ENCODE data around the gene RBP5.

The RBP5 gene

GRCh38 chr12:7117670-7118069 lies 11.0 kb downstream of the RBP5 start:
- Histone ChIP-seq H3K27me3 (ENCODE audit: low read depth, low read length) (no peaks in the 10 kb centered on the region), H2AFZ (ENCODE audit: low read depth, low read length) (no peak overlapping the region), H3K27ac (ENCODE audit: low read length) (no peak overlapping the region), H3K4me3 (ENCODE audit: low read length) (no peak overlapping the region), H4K20me1 (ENCODE audit: insufficient read depth, low read length) (no peaks in the 10 kb centered on the region), H3K4me2 (ENCODE audit: low read length) (no peak overlapping the region), H3K36me3 (replicated peaks; ENCODE audit: low read depth, low read length) (no peaks in the 10 kb centered on the region), H3K4me1 (ENCODE audit: low read length) (no peaks in the 10 kb centered on the region), H3K9me3 (ENCODE audit: insufficient read depth, low read length) (no peaks in the 10 kb centered on the region), H3K9ac (ENCODE audit: low read length) (no peak overlapping the region), H3K79me2 (ENCODE audit: low read length) (no peaks in the 10 kb centered on the region)
- TF ChIP-seq EZH2phosphoT487 (IDR thresholded peaks at IDR 0.05; ENCODE audit: low read depth) = no peak
- TF ChIP-seq, protein P1, sequence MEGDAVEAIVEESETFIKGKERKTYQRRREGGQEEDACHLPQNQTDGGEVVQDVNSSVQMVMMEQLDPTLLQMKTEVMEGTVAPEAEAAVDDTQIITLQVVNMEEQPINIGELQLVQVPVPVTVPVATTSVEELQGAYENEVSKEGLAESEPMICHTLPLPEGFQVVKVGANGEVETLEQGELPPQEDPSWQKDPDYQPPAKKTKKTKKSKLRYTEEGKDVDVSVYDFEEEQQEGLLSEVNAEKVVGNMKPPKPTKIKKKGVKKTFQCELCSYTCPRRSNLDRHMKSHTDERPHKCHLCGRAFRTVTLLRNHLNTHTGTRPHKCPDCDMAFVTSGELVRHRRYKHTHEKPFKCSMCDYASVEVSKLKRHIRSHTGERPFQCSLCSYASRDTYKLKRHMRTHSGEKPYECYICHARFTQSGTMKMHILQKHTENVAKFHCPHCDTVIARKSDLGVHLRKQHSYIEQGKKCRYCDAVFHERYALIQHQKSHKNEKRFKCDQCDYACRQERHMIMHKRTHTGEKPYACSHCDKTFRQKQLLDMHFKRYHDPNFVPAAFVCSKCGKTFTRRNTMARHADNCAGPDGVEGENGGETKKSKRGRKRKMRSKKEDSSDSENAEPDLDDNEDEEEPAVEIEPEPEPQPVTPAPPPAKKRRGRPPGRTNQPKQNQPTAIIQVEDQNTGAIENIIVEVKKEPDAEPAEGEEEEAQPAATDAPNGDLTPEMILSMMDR (IDR thresholded peaks at IDR 0.05; ENCODE audit: low read depth, low read length) = no peak

DNA sequence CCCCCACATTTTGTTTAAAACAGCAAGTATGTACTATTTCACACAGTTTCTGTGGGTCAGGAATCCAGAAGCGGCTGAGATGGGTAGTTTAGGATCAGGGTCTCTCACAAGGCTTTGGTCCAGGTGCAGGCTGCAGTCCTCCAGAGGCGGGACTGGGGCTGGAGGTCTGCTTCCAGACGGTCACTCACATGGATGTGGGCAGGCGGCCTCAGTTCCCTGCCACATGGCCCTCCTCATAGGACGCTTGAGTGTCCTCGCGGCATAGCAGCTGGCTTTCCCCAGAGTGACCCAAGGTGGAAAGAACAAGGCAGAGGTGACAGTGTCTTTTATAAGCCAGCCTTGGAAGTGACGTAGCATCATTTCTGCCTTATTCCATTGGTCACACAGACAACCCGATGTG lies 11.8 kb downstream of the RBP5 start:
- H3K27me3 ChIP-seq (ENCODE audit: low read depth, low read length) = no peaks in the 10 kb centered on the region
- no peaks in the 10 kb centered on the region for H3K79me2 ChIP-seq (ENCODE audit: low read length)
- H2AFZ ChIP-seq (ENCODE audit: low read depth, low read length) = no peak overlapping the region
- no peaks in the 10 kb centered on the region for H3K4me1 ChIP-seq (ENCODE audit: low read length)
- H4K20me1 ChIP-seq (ENCODE audit: insufficient read depth, low read length) = no peaks in the 10 kb centered on the region
- H3K9me3 ChIP-seq (ENCODE audit: insufficient read depth, low read length) = no peaks in the 10 kb centered on the region
- H3K4me2 ChIP-seq (ENCODE audit: low read length) = no peak overlapping the region
- no peak overlapping the region for H3K27ac ChIP-seq (ENCODE audit: low read length)
- no peak overlapping the region for H3K4me3 ChIP-seq (ENCODE audit: low read length)
- no peak overlapping the region for H3K9ac ChIP-seq (ENCODE audit: low read length)
- H3K36me3 ChIP-seq (replicated peaks; ENCODE audit: low read depth, low read length) = no peaks in the 10 kb centered on the region
- TF ChIP-seq, protein P1 (IDR thresholded peaks at IDR 0.05; ENCODE audit: low read depth, low read length) = no peak
- TF ChIP-seq EZH2phosphoT487 (IDR thresholded peaks at IDR 0.05; ENCODE audit: low read depth) = no peak

- no peak overlapping the region for H3K4me2 ChIP-seq (ENCODE audit: low read length)
- H3K4me1 ChIP-seq (ENCODE audit: low read length) = no peaks in the 10 kb centered on the region
- H4K20me1 ChIP-seq (ENCODE audit: insufficient read depth, low read length) = no peaks in the 10 kb centered on the region
- H3K79me2 ChIP-seq (ENCODE audit: low read length) = no peaks in the 10 kb centered on the region
- H3K27ac ChIP-seq (ENCODE audit: low read length) = no peak overlapping the region
- TF ChIP-seq EZH2phosphoT487 (IDR thresholded peaks at IDR 0.05; ENCODE audit: low read depth) = no peak
- TF ChIP-seq, protein P1 (IDR thresholded peaks at IDR 0.05; ENCODE audit: low read depth, low read length) = no peak
- no peak overlapping the region for H3K4me3 ChIP-seq (ENCODE audit: low read length)
- no peaks in the 10 kb centered on the region for H3K36me3 ChIP-seq (replicated peaks; ENCODE audit: low read depth, low read length)
- H3K9ac ChIP-seq (ENCODE audit: low read length) = no peak overlapping the region
- no peaks in the 10 kb centered on the region for H3K27me3 ChIP-seq (ENCODE audit: low read depth, low read length)
- H2AFZ ChIP-seq (ENCODE audit: low read depth, low read length) = no peak overlapping the region
- H3K9me3 ChIP-seq (ENCODE audit: insufficient read depth, low read length) = no peaks in the 10 kb centered on the region
Measured at GRCh38 chr12:7116196-7116595, 12.5 kb downstream of the RBP5 start.

DNA sequence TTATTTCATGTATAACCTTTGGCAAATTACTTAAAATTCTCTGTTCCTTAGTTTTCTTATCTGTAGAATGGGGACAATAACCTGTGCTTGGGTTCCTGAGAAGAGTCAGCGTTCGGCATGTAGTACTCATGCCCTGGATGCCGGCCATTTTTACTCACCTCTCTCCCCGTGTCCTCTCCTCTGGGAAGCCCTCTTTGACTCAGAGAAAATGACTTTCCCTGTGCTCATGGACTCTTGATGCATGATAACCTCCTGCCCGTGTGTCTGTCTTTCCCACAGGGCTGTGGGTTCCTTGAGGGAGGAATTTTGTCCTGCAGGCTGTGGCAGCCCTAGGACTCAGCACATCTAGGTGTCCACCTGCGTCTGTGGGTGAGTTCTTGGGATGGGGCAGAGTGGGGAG lies 13.8 kb downstream of the RBP5 start:
- Histone ChIP-seq H3K79me2 (ENCODE audit: low read length) (no peaks in the 10 kb centered on the region), H3K9ac (ENCODE audit: low read length) (no peak overlapping the region), H2AFZ (ENCODE audit: low read depth, low read length) (no peak overlapping the region), H3K4me2 (ENCODE audit: low read length) (no peak overlapping the region), H3K36me3 (replicated peaks; ENCODE audit: low read depth, low read length) (no peaks in the 10 kb centered on the region), H3K4me3 (ENCODE audit: low read length) (no peak overlapping the region), H4K20me1 (ENCODE audit: insufficient read depth, low read length) (no peaks in the 10 kb centered on the region), H3K9me3 (ENCODE audit: insufficient read depth, low read length) (no peaks in the 10 kb centered on the region), H3K27ac (ENCODE audit: low read length) (no peak overlapping the region), H3K27me3 (ENCODE audit: low read depth, low read length) (no peaks in the 10 kb centered on the region), H3K4me1 (ENCODE audit: low read length) (no peaks in the 10 kb centered on the region)
- TF ChIP-seq EZH2phosphoT487 (IDR thresholded peaks at IDR 0.05; ENCODE audit: low read depth) = no peak

DNA sequence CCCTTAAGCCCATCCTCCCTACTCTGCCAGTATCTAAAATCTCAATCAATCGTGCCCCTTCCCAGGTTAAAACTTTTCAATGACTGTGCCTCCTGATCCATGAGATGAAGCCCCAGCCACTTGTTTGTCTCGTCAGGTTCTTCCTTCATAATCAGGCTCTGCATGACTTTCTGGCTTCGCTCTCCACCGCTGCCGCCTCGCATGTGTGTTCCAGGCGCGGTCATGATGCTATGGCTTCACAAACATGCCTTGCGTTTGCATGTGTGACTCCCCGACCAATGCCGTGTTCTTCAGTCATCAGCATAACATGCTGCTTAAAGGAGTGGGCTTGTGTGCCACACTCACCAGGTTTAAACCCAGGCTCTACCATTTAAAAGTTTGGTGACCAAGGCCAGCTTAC lies 14.7 kb downstream of the RBP5 start:
- Histone ChIP-seq H3K9ac (ENCODE audit: low read length) (no peak overlapping the region), H3K27ac (ENCODE audit: low read length) (no peak overlapping the region), H3K9me3 (ENCODE audit: insufficient read depth, low read length) (no peaks in the 10 kb centered on the region), H3K4me3 (ENCODE audit: low read length) (no peak overlapping the region), H4K20me1 (ENCODE audit: insufficient read depth, low read length) (no peaks in the 10 kb centered on the region), H3K36me3 (replicated peaks; ENCODE audit: low read depth, low read length) (no peaks in the 10 kb centered on the region), H3K4me2 (ENCODE audit: low read length) (no peak overlapping the region), H3K27me3 (ENCODE audit: low read depth, low read length) (no peaks in the 10 kb centered on the region), H2AFZ (ENCODE audit: low read depth, low read length) (no peak overlapping the region), H3K4me1 (ENCODE audit: low read length) (no peaks in the 10 kb centered on the region), H3K79me2 (ENCODE audit: low read length) (no peaks in the 10 kb centered on the region)
- TF ChIP-seq EZH2phosphoT487 (IDR thresholded peaks at IDR 0.05; ENCODE audit: low read depth) = no peak
- TF ChIP-seq, protein P1 (IDR thresholded peaks at IDR 0.05; ENCODE audit: low read depth, low read length) = no peak
